H1 (cell line): ENCODE data around the gene ZNF385C. TPM values are rescaled to one million over a fixed set of nuclear protein-coding genes. Genes with fewer than 3 reads are reported as not detected.

Experiments used
- CREB1 ChIP-seq: IDR thresholded peaks from 2 replicates; pipeline ENCODE4 v1.6.1; 2012; ENCODE audit warnings: inconsistent platforms
- polyA plus RNA-seq, 7 experiments: library from polyadenylated mRNA; depleted of rRNA in 3 of 7; stranded (reverse) in 5 of 7; unstranded in 2 of 7; fragments of >200 nt in 5 of 7; fragments of 200-250 nt in 2 of 7; gene quantifications; 1 replicate in 5 of 7; 2 replicates in 1 of 7; 4 replicates in 1 of 7; pipeline versions ENCODE4 v1.2.1 to v1.2.3, GENCODE V29; 2011 to 2013; ENCODE audit warnings: missing spikeins in 2 of 7, mixed read lengths in 2 of 7
- total RNA-seq: library from RNA; stranded (reverse); fragmentation: NEBNext Ultra II Directional; extraction: Animal tissue kit (Norgen Biotek cat#: 25700); gene quantifications from 2 replicates; pipeline ENCODE4 v1.2.1, GENCODE V29; 2021

Gene ZNF385C
- total and polyA plus RNA-seq, 2 of the 8 experiments (the other 6 are each of a cell fraction or from before 2014, with no cell fraction given), result 3.9 to 6.1 TPM

GRCh38 chr17:42016941-42017865 lies 81.1 kb downstream of the ZNF385C start, which contains the start of gene DNAJC7 (continued):
- peak; percentile 82 for TF ChIP-seq CREB1
